H9 (cell line): Measurements from ENCODE around the gene OGDH. TPM values are rescaled to one million over a fixed set of nuclear protein-coding genes. Genes with fewer than 3 reads are reported as not detected.

Source experiments
- DNase-seq: peaks from one replicate; pipeline ENCODE4 v3.0.0-alpha.2; 2017
- H2AFZ ChIP-seq: one replicate; pipeline ENCODE4 v1.6.1; 2013; ENCODE audit warnings: mild to moderate bottlenecking, low read length, control low read depth, moderate library complexity
- H2AK5ac ChIP-seq: 2 replicates; pipeline ENCODE4 v1.6.1; 2013; ENCODE audit warnings: low read length, control low read depth, mixed read lengths; ENCODE audit not compliant: insufficient read length
- H2BK120ac ChIP-seq: one replicate; pipeline ENCODE4 v1.6.1; 2013; ENCODE audit warnings: low read depth, mild to moderate bottlenecking, low read length, control low read depth, inconsistent platforms; ENCODE audit not compliant: poor library complexity, severe bottlenecking
- H2BK12ac ChIP-seq: 2 replicates; pipeline ENCODE4 v1.6.1; 2013; ENCODE audit warnings: low read length, control low read depth, mixed read lengths, low read depth; ENCODE audit not compliant: insufficient read length
- H2BK15ac ChIP-seq: 2 replicates; pipeline ENCODE4 v1.6.1; 2013; ENCODE audit warnings: low read depth, low read length, control low read depth
- H2BK20ac ChIP-seq: one replicate; pipeline ENCODE4 v1.6.1; 2013; ENCODE audit warnings: low read depth, mild to moderate bottlenecking, low read length, control low read depth, inconsistent platforms; ENCODE audit not compliant: poor library complexity, severe bottlenecking
- H2BK5ac ChIP-seq: 2 replicates; pipeline ENCODE4 v1.6.1; 2013; ENCODE audit warnings: low read length, control low read depth, mixed read lengths; ENCODE audit not compliant: insufficient read length
- H3K14ac ChIP-seq: 2 replicates; pipeline ENCODE4 v1.6.1; 2013; ENCODE audit warnings: low read length, control low read depth; ENCODE audit not compliant: insufficient read depth
- H3K18ac ChIP-seq: 2 replicates; pipeline ENCODE4 v1.6.1; 2013; ENCODE audit warnings: low read depth, mild to moderate bottlenecking, mixed read lengths, low read length, control low read depth; ENCODE audit not compliant: insufficient read length
- H3K23ac ChIP-seq: 2 replicates; pipeline ENCODE4 v1.6.1; 2013; ENCODE audit warnings: low read length, control low read depth, mixed read lengths, low read depth; ENCODE audit not compliant: insufficient read length
- H3K23me2 ChIP-seq: 2 replicates; pipeline ENCODE4 v1.6.1; 2013; ENCODE audit warnings: low read depth, mild to moderate bottlenecking, mixed read lengths, low read length, control low read depth; ENCODE audit not compliant: insufficient read length, poor library complexity, severe bottlenecking
- H3K27ac ChIP-seq: 2 replicates; pipeline ENCODE4 v1.5.1; 2013; ENCODE audit warnings: low read length, control low read depth, mixed read lengths, low read depth; ENCODE audit not compliant: insufficient read length
- H3K27me3 ChIP-seq: 2 replicates; pipeline ENCODE4 v1.6.1; 2013; ENCODE audit warnings: low read length, control low read depth, inconsistent platforms; ENCODE audit not compliant: insufficient read depth
- H3K4ac ChIP-seq: 2 replicates; pipeline ENCODE4 v1.6.1; 2013; ENCODE audit warnings: low read depth, mild to moderate bottlenecking, control low read depth, inconsistent platforms, low read length, moderate library complexity
- H3K4me1 ChIP-seq: 2 replicates; pipeline ENCODE4 v1.6.1; 2013; ENCODE audit warnings: low read length, control low read depth, inconsistent platforms; ENCODE audit not compliant: insufficient read depth
- H3K4me2 ChIP-seq: 2 replicates; pipeline ENCODE4 v1.6.1; 2013; ENCODE audit warnings: low read length, control low read depth, mixed read lengths; ENCODE audit not compliant: insufficient read length, insufficient read depth
- H3K56ac ChIP-seq: 2 replicates; pipeline ENCODE4 v1.6.1; 2013; ENCODE audit warnings: low read depth, mild to moderate bottlenecking, mixed read lengths, low read length, control low read depth; ENCODE audit not compliant: insufficient read length
- H3K79me1 ChIP-seq: 2 replicates; pipeline ENCODE4 v1.6.1; 2013; ENCODE audit warnings: low read depth, mild to moderate bottlenecking, moderate library complexity, low read length, control low read depth, inconsistent platforms; ENCODE audit not compliant: insufficient read depth, poor library complexity, severe bottlenecking
- H3K79me2 ChIP-seq: 2 replicates; pipeline ENCODE4 v1.6.1; 2013; ENCODE audit warnings: low read length, control low read depth, inconsistent platforms; ENCODE audit not compliant: insufficient read depth
- H3K9ac ChIP-seq: 2 replicates; pipeline ENCODE4 v1.6.1; 2013; ENCODE audit warnings: low read length, control low read depth, mixed read lengths; ENCODE audit not compliant: insufficient read length; ENCODE audit errors: extremely low read depth
- H3K9me3 ChIP-seq: one replicate; pipeline ENCODE4 v1.6.1; 2013; ENCODE audit warnings: low read depth, low read length, inconsistent platforms; ENCODE audit not compliant: control insufficient read depth
- H3T11ph ChIP-seq: one replicate; pipeline ENCODE4 v1.6.1; 2013; ENCODE audit warnings: mild to moderate bottlenecking, low read length, control low read depth, inconsistent platforms
- H4K20me1 ChIP-seq: one replicate; pipeline ENCODE4 v1.6.1; 2013; ENCODE audit not compliant: control insufficient read depth, insufficient read length, insufficient read depth
- H4K5ac ChIP-seq: 2 replicates; pipeline ENCODE4 v1.6.1; 2013; ENCODE audit warnings: low read depth, mild to moderate bottlenecking, mixed read lengths, low read length, control low read depth; ENCODE audit not compliant: insufficient read length
- H4K8ac ChIP-seq: replicated peaks from 2 replicates; pipeline ENCODE4 v1.6.1; 2013; ENCODE audit warnings: low read length, control low read depth, mixed read lengths, low read depth; ENCODE audit not compliant: insufficient read length
- H4K91ac ChIP-seq: 2 replicates; pipeline ENCODE4 v1.6.1; 2013; ENCODE audit warnings: low read depth, mild to moderate bottlenecking, moderate library complexity, mixed read lengths, low read length, control low read depth; ENCODE audit not compliant: insufficient read length
- H3K27ac Mint-ChIP-seq, 3 experiments: 2 replicates in 2 of 3; 3 replicates in 1 of 3; pipeline ENCODE4 v1.8.0; 2020 to 2021; ENCODE audit warnings: mixed read lengths in 3 of 3, mild to moderate bottlenecking in 1 of 3, moderate library complexity in 1 of 3
- H3K27me3 Mint-ChIP-seq: 2 replicates; pipeline ENCODE4 v1.8.0; 2021; ENCODE audit warnings: low read depth, mild to moderate bottlenecking, moderate library complexity, mixed read lengths
- H3K36me3 Mint-ChIP-seq, 3 experiments: 2 replicates in 2 of 3; 3 replicates in 1 of 3; pipeline ENCODE4 v1.8.0; 2020 to 2021; ENCODE audit warnings: low read depth in 3 of 3, mixed read lengths in 3 of 3; ENCODE audit not compliant: insufficient read depth in 1 of 3
- H3K4me1 Mint-ChIP-seq, 2 experiments: 2 replicates each; pipeline ENCODE4 v1.8.0; 2020; ENCODE audit warnings: mixed read lengths in 2 of 2
- H3K4me3 Mint-ChIP-seq, 2 experiments: 2 replicates in 1 of 2; 3 replicates in 1 of 2; pipeline ENCODE4 v1.8.0; 2020 to 2021; ENCODE audit warnings: mild to moderate bottlenecking in 2 of 2, mixed read lengths in 2 of 2, moderate library complexity in 1 of 2
- H3K9me3 Mint-ChIP-seq, 2 experiments: 2 replicates in 1 of 2; 3 replicates in 1 of 2; pipeline ENCODE4 v1.8.0; 2020; ENCODE audit warnings: mild to moderate bottlenecking in 2 of 2, mixed read lengths in 2 of 2, moderate library complexity in 1 of 2
- CTCF ChIP-seq: fragments of 200-600 bp; sonication (generic); conservative IDR thresholded peaks from 3 replicates; pipeline ENCODE4 v1.8.0; 2021; ENCODE audit warnings: antibody characterized with exemption, mild to moderate bottlenecking
- WGBS: extraction: QIAGEN DNeasy Blood & Tissue Kit; methylation state at CpG from one replicate; pipeline ENCODE4 v1.1.7; 2013; ENCODE audit warnings: missing lambda C conversion rate, low lambda C conversion rate, mixed read lengths; ENCODE audit not compliant: insufficient read length; ENCODE audit errors: extremely low coverage; 5-methylcytosine and 5-hydroxymethylcytosine counted together
- total RNA-seq: library from RNA; stranded (reverse); gene quantifications from 2 replicates; pipeline ENCODE4 v1.2.1, GENCODE V29; 2021

The OGDH gene
- total RNA-seq, 1 experiment from 2014 or later = 77.3 TPM

GRCh38 chr7:44569959-44570358, 36.5 kb upstream of the OGDH start:
- Histone ChIP-seq H3K4ac (no peak overlapping the region), H2BK12ac (no peak overlapping the region), H2BK120ac (no peak overlapping the region), H3K27ac (no peak overlapping the region), H3K9me3 (no peaks in the 10 kb centered on the region), H2BK5ac (no peak overlapping the region), H3K27me3 (no peaks in the 10 kb centered on the region), H3K9ac (no peak overlapping the region), H2AK5ac (no peak overlapping the region), H3K23ac (no peak overlapping the region), H4K20me1 (no peaks in the 10 kb centered on the region), H2AFZ (no peak overlapping the region), H4K91ac (no peak overlapping the region), H4K8ac (no peak overlapping the region), H3K79me2 (peaks cover 11% of the 10 kb centered on the region; the same call in 1 of the 2 replicates), H2BK20ac (no peak overlapping the region), H3K18ac (no peak overlapping the region), H3K4me1 (no peaks in the 10 kb centered on the region), H2BK15ac (no peak overlapping the region), H3K79me1 (no peaks in the 10 kb centered on the region), H3K56ac (no peak overlapping the region), H3K14ac (no peak overlapping the region), H3K4me2 (no peak overlapping the region), H4K5ac (no peak overlapping the region), H3K23me2 (peaks cover 9% of the 10 kb centered on the region), H3T11ph (no peak overlapping the region)
- Mint-ChIP-seq H3K4me1 (peaks cover 14 to 17% of the 10 kb centered on the region in 2 experiments), H3K27me3 (no peaks in the 10 kb centered on the region; the same call in 1 of the 2 replicates), H3K36me3 (peaks cover 66 to 85% (median 77%) of the 10 kb centered on the region in 3 experiments), H3K4me3 (no peak overlapping the region), H3K27ac (no peak overlapping the region), H3K9me3 (no peaks in the 10 kb centered on the region; a peak in 1 of 5 replicates)
- no CpG with 5 or more reads among the region's 9 CpGs for WGBS
- TF ChIP-seq CTCF = no peak
- no peak for DNase-seq
